Vagina (tissue), 2 donors: Measurements from ENCODE around the gene NINJ2.

Source experiments
- CTCF ChIP-seq, 3 experiments: fragments of 450-650 bp in 2 of 3; fragments of 200-600 bp in 1 of 3; sonication (generic) in 1 of 3; IDR thresholded peaks; one replicate each; pipeline ENCODE4 v1.5.1; 2017 to 2019; ENCODE audit warnings: antibody characterized with exemption in 3 of 3, mild to moderate bottlenecking in 2 of 3, moderate library complexity in 2 of 3
- POLR2A ChIP-seq, 2 donors: fragments of 450-650 bp; IDR thresholded peaks; one replicate each; pipeline ENCODE4 v1.6.1; 2017; ENCODE audit warnings: antibody characterized with exemption in 2 of 2, mild to moderate bottlenecking in 2 of 2, moderate library complexity in 2 of 2

- TF ChIP-seq POLR2A (IDR thresholded peaks at IDR 0.05): no peak
- TF ChIP-seq CTCF (IDR thresholded peaks at IDR 0.05): no peak
Observed at GRCh38 chr12:576615-577110, 86.6 kb downstream of the NINJ2 start.
